SK-N-MC (cell line): ENCODE data around the gene ANKRD11.

Experiments
- EZH2 ChIP-seq: fragments of 200-600 bp; sonication (generic); IDR thresholded peaks from one replicate; pipeline ENCODE4 v1.6.1; 2017; ENCODE audit warnings: antibody characterized with exemption
- FOXP2 ChIP-seq: optimal IDR thresholded peaks from 2 replicates; pipeline ENCODE3; 2011; ENCODE audit warnings: mild to moderate bottlenecking, moderate library complexity; ENCODE audit not compliant: insufficient read depth; ENCODE audit errors: extremely low read length, control extremely low read depth
- POLR2AphosphoS5 ChIP-seq: IDR thresholded peaks from 2 replicates; pipeline ENCODE4 v1.6.1; 2012; ENCODE audit warnings: mild to moderate bottlenecking, low read depth, low read length, borderline replicate concordance

DNA sequence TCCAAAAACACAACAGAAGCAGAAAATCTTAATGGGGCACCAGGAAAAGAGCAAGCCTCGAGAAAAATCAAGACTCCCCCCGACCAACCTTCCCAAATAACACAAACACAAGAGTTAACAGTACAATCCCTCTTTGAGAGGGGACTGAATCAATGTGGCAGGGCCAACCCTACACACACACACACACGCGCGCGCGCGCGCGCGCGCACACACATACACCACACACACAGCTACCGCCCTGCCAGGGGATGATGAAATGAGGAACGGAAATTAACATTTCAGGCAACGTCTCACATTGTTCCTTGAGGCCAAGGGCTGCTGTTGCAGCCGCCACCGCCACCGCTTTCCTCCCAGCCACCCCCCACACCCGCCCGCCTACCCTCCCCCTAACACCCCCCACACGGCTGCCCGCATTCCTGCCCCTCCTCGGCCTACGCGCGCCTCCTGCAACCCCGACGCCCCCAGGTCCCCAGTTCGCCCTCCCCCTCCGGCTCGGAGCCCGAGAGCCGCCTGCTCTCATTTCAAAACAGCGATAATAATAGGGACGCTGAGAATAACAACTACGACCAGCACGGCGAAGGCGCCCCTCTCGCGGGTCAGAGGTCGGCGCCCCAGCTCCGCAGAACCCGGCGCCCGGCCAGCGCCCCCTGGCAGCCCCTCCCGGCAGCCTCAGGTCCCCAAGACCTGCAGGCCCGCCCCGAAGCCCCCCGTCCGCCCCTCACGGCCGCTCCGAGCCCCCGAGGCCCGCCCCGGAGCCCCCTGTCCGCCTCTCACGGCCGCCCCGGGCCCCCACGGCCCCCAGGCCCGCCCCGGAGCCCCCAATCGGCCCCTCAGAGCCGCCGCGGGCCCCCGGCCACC, 1.1 kb downstream of the ANKRD11 start:
- TF ChIP-seq POLR2AphosphoS5 (no peak), EZH2 (no peak), FOXP2 (no peak)
